ENCODE measurements around the gene KHDC4. TPM values are rescaled to one million over a fixed set of nuclear protein-coding genes. Genes with fewer than 3 reads are reported as not detected.

The KHDC4 gene
- total and polyA plus RNA-seq, 2 of the 13 experiments (the other 11 are each of a cell fraction or from before 2014, with no cell fraction given), result 33.5 to 92.0 TPM

DNA sequence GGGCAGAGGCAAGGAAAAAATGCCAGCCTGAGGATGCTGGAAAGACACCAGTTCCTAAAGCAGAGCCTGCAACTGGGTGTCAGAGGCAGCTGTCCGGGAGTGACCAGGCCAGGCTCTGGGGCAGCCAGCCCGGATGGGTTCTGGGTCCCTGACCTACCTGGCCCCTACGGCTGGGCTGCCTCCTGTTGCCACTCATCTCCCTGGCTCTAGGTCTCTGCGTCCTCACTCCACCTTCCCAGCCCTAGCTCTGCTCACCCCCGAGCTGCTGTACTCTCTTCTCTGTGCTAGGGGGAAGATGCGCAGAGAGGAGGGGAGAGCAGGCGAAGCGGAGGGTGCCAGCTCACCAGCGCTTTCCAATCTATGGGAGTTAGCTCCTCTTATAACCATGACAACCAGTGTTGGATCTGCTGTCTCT, 35.2 kb upstream of the KHDC4 start (continued):
- TF ChIP-seq, protein P1, sequence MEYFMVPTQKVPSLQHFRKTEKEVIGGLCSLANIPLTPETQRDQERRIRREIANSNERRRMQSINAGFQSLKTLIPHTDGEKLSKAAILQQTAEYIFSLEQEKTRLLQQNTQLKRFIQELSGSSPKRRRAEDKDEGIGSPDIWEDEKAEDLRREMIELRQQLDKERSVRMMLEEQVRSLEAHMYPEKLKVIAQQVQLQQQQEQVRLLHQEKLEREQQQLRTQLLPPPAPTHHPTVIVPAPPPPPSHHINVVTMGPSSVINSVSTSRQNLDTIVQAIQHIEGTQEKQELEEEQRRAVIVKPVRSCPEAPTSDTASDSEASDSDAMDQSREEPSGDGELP (IDR thresholded peaks at IDR 0.05; ENCODE audit: borderline replicate concordance, low read depth), result no peak
- no peak for TF ChIP-seq ZNF296 (CRISPR knock-in tag; conservative IDR thresholded peaks at IDR 0.05)
- no peak for TF ChIP-seq KLF9 (CRISPR knock-in tag; IDR thresholded peaks at IDR 0.05; ENCODE audit: low read depth)

DNA sequence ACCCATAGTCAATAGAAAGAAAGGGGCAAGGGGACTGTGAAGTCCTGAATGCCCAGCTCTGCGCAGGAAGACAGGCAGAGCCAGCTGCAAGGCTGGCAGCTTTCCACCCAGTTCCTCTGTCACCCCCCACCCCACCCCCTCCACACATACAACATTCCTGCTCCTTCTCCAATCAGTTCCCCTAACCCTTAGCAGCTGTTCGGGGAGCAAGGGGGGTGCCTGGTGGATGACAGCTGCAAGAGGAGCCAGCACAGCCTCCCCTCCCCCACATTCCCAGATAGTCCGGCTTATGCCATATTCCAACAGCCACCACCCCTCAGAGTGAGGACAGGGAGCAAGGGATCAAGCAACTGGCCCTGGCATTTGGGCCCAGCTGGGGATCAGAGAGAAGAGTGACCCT, 34.5 kb upstream of the KHDC4 start:
- Histone ChIP-seq H3K4me1 (ENCODE audit: insufficient read depth, low read length) (peaks cover 79% of the 10 kb centered on the region), H4K20me1 (ENCODE audit: insufficient read depth, low read length) (peaks cover 2% of the 10 kb centered on the region; the same call in 1 of the 2 replicates), H3K4me3 (replicated peaks in 1 of 3; ENCODE audit: insufficient read depth in 1 of 3, low read depth in 2 of 3, low read length in 3 of 3) (no peak overlapping the region), H3K27ac (ENCODE audit: extremely low read length, insufficient read depth, low read length) (peak overlapping the region; percentile 86), H3K27me3 (ENCODE audit: control insufficient read depth in 1 of 2, insufficient read depth in 2 of 2, low read length in 2 of 2) (no peaks in the 10 kb centered on the region), H3K79me2 (ENCODE audit: insufficient read depth, low read length) (peaks cover 33% of the 10 kb centered on the region), H3K9me3 (ENCODE audit: low read length) (no peaks in the 10 kb centered on the region), H2AFZ (ENCODE audit: low read length) (no peak overlapping the region), H3K9ac (ENCODE audit: insufficient read depth, low read depth, low read length) (no peak overlapping the region), H3K36me3 (replicated peaks in 1 of 2; ENCODE audit: control insufficient read depth in 1 of 2, insufficient read depth in 2 of 2, low read length in 2 of 2) (peaks cover 24 to 47% of the 10 kb centered on the region in 2 experiments), H3K4me2 (ENCODE audit: low read depth, low read length) (no peak overlapping the region)
- in situ Hi-C loops (cut with HindIII; ENCODE audit: extremely low pct_ligation_motif_present, low pct_unique_long_range_greater_than_20kb) (no loop called here), intact Hi-C loops (cut with micrococcal nuclease; ENCODE audit: unreplicated experiment) (no loop called here)
- no peak for ATAC-seq
- no TSS peak for BruUV-seq (replicated peaks)
- no peak for FAIRE-seq
- DNase-seq (ENCODE audit: low spot score), result no peak
- 94% methylated on average over 3 of the region's 3 CpGs for WGBS (ENCODE audit: low lambda C conversion rate)
- CTCF ChIA-PET (ENCODE audit: low intra/inter-chr PET ratio, low total read pairs), result no interaction called here
- POLR2A ChIA-PET, result interaction anchor here (0.9 to 5.0 kb wide), 6 partner anchors 9 to 34 kb away, joined by 3 to 64 read pairs (median 12); partner anchors contain the start of genes ARHGEF2 and KHDC4
- TF ChIP-seq, protein P2, sequence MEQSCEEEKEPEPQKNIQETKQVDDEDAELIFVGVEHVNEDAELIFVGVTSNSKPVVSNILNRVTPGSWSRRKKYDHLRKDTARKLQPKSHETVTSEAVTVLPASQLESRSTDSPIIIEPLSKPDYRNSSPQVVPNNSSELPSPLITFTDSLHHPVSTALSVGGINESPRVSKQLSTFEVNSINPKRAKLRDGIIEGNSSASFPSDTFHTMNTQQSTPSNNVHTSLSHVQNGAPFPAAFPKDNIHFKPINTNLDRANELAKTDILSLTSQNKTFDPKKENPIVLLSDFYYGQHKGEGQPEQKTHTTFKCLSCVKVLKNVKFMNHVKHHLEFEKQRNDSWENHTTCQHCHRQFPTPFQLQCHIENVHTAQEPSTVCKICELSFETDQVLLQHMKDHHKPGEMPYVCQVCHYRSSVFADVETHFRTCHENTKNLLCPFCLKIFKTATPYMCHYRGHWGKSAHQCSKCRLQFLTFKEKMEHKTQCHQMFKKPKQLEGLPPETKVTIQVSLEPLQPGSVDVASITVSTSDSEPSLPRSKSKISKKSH (CRISPR knock-in tag; IDR thresholded peaks at IDR 0.05; ENCODE audit: borderline replicate concordance), result no peak
- TF ChIP-seq CREM (IDR thresholded peaks at IDR 0.05), result no peak
- TF ChIP-seq CREM (CRISPR knock-in tag; IDR thresholded peaks at IDR 0.05), result no peak
- TF ChIP-seq XBP1 (CRISPR knock-in tag; IDR thresholded peaks at IDR 0.05), result no peak
- TF ChIP-seq KLF15 (CRISPR knock-in tag; IDR thresholded peaks at IDR 0.05; ENCODE audit: borderline replicate concordance), result no peak
- TF ChIP-seq ZNF326 (CRISPR knock-in tag; IDR thresholded peaks at IDR 0.05; ENCODE audit: borderline replicate concordance), result no peak
- no peak for TF ChIP-seq ZNF101 (CRISPR knock-in tag; IDR thresholded peaks at IDR 0.05; ENCODE audit: borderline replicate concordance, low read depth)
- no peak for TF ChIP-seq ZNF44 (CRISPR knock-in tag; IDR thresholded peaks at IDR 0.05)
- TF ChIP-seq ZBTB20 (CRISPR knock-in tag; IDR thresholded peaks at IDR 0.05; ENCODE audit: borderline replicate concordance, low read depth), result no peak
- TF ChIP-seq SOX6 (IDR thresholded peaks at IDR 0.05), result no peak
- TF ChIP-seq SOX6 (CRISPR knock-in tag; IDR thresholded peaks at IDR 0.05), result no peak
- no peak for TF ChIP-seq NR2F1 (CRISPR knock-in tag; IDR thresholded peaks at IDR 0.05)
- TF ChIP-seq ZNF292 (CRISPR knock-in tag; IDR thresholded peaks at IDR 0.05; ENCODE audit: borderline replicate concordance, low read depth), result no peak
- TF ChIP-seq CEBPB (IDR thresholded peaks at IDR 0.05; ENCODE audit: borderline replicate concordance, low read depth, low read length), result no peak
- TF ChIP-seq, protein P3, sequence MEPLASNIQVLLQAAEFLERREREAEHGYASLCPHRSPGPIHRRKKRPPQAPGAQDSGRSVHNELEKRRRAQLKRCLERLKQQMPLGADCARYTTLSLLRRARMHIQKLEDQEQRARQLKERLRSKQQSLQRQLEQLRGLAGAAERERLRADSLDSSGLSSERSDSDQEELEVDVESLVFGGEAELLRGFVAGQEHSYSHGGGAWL (CRISPR knock-in tag; IDR thresholded peaks at IDR 0.05), result no peak
- TF ChIP-seq, protein P4, sequence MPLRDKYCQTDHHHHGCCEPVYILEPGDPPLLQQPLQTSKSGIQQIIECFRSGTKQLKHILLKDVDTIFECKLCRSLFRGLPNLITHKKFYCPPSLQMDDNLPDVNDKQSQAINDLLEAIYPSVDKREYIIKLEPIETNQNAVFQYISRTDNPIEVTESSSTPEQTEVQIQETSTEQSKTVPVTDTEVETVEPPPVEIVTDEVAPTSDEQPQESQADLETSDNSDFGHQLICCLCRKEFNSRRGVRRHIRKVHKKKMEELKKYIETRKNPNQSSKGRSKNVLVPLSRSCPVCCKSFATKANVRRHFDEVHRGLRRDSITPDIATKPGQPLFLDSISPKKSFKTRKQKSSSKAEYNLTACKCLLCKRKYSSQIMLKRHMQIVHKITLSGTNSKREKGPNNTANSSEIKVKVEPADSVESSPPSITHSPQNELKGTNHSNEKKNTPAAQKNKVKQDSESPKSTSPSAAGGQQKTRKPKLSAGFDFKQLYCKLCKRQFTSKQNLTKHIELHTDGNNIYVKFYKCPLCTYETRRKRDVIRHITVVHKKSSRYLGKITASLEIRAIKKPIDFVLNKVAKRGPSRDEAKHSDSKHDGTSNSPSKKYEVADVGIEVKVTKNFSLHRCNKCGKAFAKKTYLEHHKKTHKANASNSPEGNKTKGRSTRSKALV (CRISPR knock-in tag; IDR thresholded peaks at IDR 0.05), result no peak
